PC-9 (cell line): Measurements from ENCODE around the gene NXPH2. TPM values are rescaled to one million over a fixed set of nuclear protein-coding genes. Genes with fewer than 3 reads are reported as not detected.
A peak's percentile ranks its signal among the peaks of the same experiment; 100 is the strongest.

Source experiments
- BruUV-seq: library from RNA; stranded (reverse); fragments of 400-500 nt; replicated peaks from 2 replicates; lab custom pipeline; 2021; lab: Mats Ljungman, UMichigan
- CTCF ChIA-PET: fragments of 300-600 bp; sonication (Branson Sonifier 250); formaldehyde crosslinking; loops from one replicate; lab custom pipeline; 2022; ENCODE audit warnings: antibody characterized with exemption; lab: Charles Lee
- POLR2A ChIA-PET: fragments of 300-600 bp; sonication (Branson Sonifier 250); formaldehyde crosslinking; loops from one replicate; lab custom pipeline; 2022; ENCODE audit warnings: antibody characterized with exemption; ENCODE audit not compliant: unreplicated experiment; lab: Charles Lee
- DNase-seq, 2 experiments: peaks; one replicate each; pipeline versions ENCODE4 v3.0.0 to v3.0.0-alpha.2; 2015 to 2022; ENCODE audit warnings: mixed read lengths in 1 of 2
- H2AFZ ChIP-seq: fragments of 200-600 bp; sonication (generic); 2 replicates; pipeline ENCODE4 v1.8.1; 2017; ENCODE audit warnings: antibody characterized with exemption
- H3F3A ChIP-seq: fragments of 200-600 bp; sonication (generic); 2 replicates; pipeline ENCODE4 v1.8.1; 2017; ENCODE audit warnings: antibody characterized with exemption, mild to moderate bottlenecking, low read depth; ENCODE audit not compliant: insufficient read depth
- H3K27ac ChIP-seq: fragments of 200-600 bp; sonication (generic); 2 replicates; pipeline ENCODE4 v1.6.1; 2016; ENCODE audit warnings: mixed run types
- H3K27me3 ChIP-seq: fragments of 200-600 bp; sonication (generic); 2 replicates; pipeline ENCODE4 v1.6.1; 2016; ENCODE audit warnings: low read depth, mixed run types; ENCODE audit not compliant: insufficient read depth
- H3K36me3 ChIP-seq: fragments of 200-600 bp; sonication (generic); 2 replicates; pipeline ENCODE4 v1.6.1; 2016; ENCODE audit warnings: low read depth, mixed run types
- H3K4me1 ChIP-seq: fragments of 200-600 bp; sonication (generic); replicated peaks from 2 replicates; pipeline ENCODE4 v1.6.1; 2016; ENCODE audit warnings: mixed run types; ENCODE audit not compliant: insufficient read depth
- H3K4me2 ChIP-seq: fragments of 200-600 bp; sonication (generic); 2 replicates; pipeline ENCODE4 v1.6.1; 2017; ENCODE audit warnings: mixed run types
- H3K4me3 ChIP-seq: fragments of 200-600 bp; sonication (generic); 2 replicates; pipeline ENCODE4 v1.6.1; 2016; ENCODE audit warnings: mixed run types
- H3K79me2 ChIP-seq: fragments of 200-600 bp; sonication (generic); 2 replicates; pipeline ENCODE4 v1.6.1; 2017; ENCODE audit warnings: low read depth, mixed run types
- H3K9me2 ChIP-seq: fragments of 200-600 bp; sonication (generic); 2 replicates; pipeline ENCODE4 v1.8.1; 2017; ENCODE audit warnings: mild to moderate bottlenecking; ENCODE audit not compliant: insufficient read depth
- H3K9me3 ChIP-seq: fragments of 200-600 bp; sonication (generic); 2 replicates; pipeline ENCODE4 v1.8.1; 2016; ENCODE audit warnings: low read depth; ENCODE audit not compliant: insufficient read depth
- H4K20me1 ChIP-seq: fragments of 200-600 bp; sonication (generic); 2 replicates; pipeline ENCODE4 v1.8.1; 2017; ENCODE audit not compliant: insufficient read depth
- EZH2 ChIP-seq: fragments of 200-600 bp; sonication (generic); IDR thresholded peaks from 2 replicates; pipeline ENCODE4 v1.8.0; 2017; ENCODE audit warnings: antibody characterized with exemption, low read depth
- intact Hi-C: fragments of 100-400 bp; cut with micrococcal nuclease; formaldehyde crosslinking; loops from one replicate; pipeline ENCODE4 v1.10.0; 2022; ENCODE audit not compliant: unreplicated experiment
- total RNA-seq: library from RNA; stranded (reverse); gene quantifications from 2 replicates; pipeline ENCODE4 v1.2.3, GENCODE V29; 2021
- TF ChIP-seq, protein P1 (sequence below): fragments of 200-600 bp; sonication (generic); conservative IDR thresholded peaks from 2 replicates; pipeline ENCODE4 v1.6.1; 2017; ENCODE audit warnings: mixed run types, antibody characterized with exemption, mild to moderate bottlenecking, moderate library complexity

The NXPH2 gene
- total RNA-seq, 1 experiment from 2014 or later = not detected

DNA sequence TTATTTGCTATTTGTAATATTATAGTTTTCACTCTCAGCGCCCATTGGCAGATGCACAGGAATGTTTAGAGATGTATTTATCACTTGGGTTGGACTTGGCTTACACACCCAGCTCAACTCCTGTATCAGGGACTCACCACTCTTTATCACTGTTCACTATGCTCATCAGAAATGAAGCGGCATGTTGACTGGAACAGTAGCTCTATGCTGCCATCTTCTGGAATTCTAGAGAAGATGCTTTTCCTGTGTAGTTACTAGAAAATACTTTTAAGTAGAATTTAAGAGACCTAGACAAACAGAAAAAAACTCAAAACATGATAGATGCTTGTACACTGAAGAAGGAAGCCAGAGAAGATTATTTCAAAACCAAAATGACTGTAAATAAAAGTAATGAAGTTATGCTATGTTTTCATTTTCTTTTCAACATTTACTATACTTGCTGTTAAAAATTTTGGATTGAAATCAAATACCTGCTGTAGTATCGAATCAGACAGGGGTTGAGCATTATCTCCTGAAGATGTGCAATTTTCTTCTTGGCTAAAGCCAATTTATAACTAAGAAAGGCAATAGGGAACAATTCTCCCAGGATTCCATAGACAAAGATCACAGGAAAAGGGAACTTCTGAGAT, 47.4 kb upstream of the NXPH2 start:
- Histone ChIP-seq H3K4me3 (no peak overlapping the region), H3K4me2 (no peak overlapping the region), H3K27me3 (no peaks in the 10 kb centered on the region), H3K79me2 (no peaks in the 10 kb centered on the region), H3K9me2 (no peaks in the 10 kb centered on the region), H3F3A (peaks cover 4% of the 10 kb centered on the region; the same call in 1 of the 2 replicates), H4K20me1 (no peaks in the 10 kb centered on the region), H3K27ac (no peak overlapping the region), H3K4me1 (peaks cover 17% of the 10 kb centered on the region; the same call in 1 of the 2 replicates), H2AFZ (no peak overlapping the region), H3K36me3 (no peaks in the 10 kb centered on the region), H3K9me3 (no peaks in the 10 kb centered on the region; the same call in 1 of the 2 replicates)
- ChIA-PET POLR2A (no interaction called here), CTCF (interaction anchor here (0.7 to 1.8 kb wide), 7 partner anchors 41 to 962 kb away, joined by 3 to 7 read pairs (median 3); no protein-coding TSS in a partner anchor)
- no TSS peak for BruUV-seq
- intact Hi-C loops = loop anchor here (1.0 to 2.0 kb wide), 3 partner anchors 453 to 961 kb away; no protein-coding TSS in a partner anchor
- no peak for TF ChIP-seq EZH2
- TF ChIP-seq, protein P1, sequence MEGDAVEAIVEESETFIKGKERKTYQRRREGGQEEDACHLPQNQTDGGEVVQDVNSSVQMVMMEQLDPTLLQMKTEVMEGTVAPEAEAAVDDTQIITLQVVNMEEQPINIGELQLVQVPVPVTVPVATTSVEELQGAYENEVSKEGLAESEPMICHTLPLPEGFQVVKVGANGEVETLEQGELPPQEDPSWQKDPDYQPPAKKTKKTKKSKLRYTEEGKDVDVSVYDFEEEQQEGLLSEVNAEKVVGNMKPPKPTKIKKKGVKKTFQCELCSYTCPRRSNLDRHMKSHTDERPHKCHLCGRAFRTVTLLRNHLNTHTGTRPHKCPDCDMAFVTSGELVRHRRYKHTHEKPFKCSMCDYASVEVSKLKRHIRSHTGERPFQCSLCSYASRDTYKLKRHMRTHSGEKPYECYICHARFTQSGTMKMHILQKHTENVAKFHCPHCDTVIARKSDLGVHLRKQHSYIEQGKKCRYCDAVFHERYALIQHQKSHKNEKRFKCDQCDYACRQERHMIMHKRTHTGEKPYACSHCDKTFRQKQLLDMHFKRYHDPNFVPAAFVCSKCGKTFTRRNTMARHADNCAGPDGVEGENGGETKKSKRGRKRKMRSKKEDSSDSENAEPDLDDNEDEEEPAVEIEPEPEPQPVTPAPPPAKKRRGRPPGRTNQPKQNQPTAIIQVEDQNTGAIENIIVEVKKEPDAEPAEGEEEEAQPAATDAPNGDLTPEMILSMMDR = peak; percentile 78
- peak; percentile 15 to 56 for DNase-seq

DNA sequence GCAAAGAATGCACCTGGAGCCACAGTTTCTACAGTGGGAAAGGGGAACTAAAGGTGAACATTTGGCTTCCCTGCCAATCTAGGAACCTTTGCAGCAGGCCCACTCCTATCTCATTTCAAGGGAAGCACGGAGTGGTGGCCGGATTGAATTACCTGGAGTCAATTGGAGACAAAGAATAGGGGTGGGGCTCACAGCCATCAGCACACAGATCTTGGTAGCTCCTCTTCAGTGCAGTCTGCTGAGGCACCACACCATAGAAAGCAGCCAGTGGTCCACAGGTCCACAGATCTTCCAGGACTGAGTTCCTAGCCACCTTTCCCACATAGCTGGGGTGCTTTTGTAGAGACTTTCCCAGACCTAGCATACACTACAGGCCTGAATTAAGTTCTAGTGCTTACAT, 43.5 kb upstream of the NXPH2 start:
- Histone ChIP-seq H3K4me3 (no peak overlapping the region), H3K27me3 (no peaks in the 10 kb centered on the region), H4K20me1 (no peaks in the 10 kb centered on the region), H3K9me2 (no peaks in the 10 kb centered on the region), H3K79me2 (no peaks in the 10 kb centered on the region), H3K4me1 (no peaks in the 10 kb centered on the region), H3F3A (no peaks in the 10 kb centered on the region), H3K9me3 (no peaks in the 10 kb centered on the region), H3K4me2 (no peak overlapping the region), H3K36me3 (no peaks in the 10 kb centered on the region), H2AFZ (no peak overlapping the region), H3K27ac (no peak overlapping the region)
- ChIA-PET POLR2A (no interaction called here), CTCF (no interaction called here)
- intact Hi-C loops = no loop called here
- no TSS peak for BruUV-seq
- TF ChIP-seq, protein P1 = no peak
- no peak for TF ChIP-seq EZH2
- DNase-seq = no peak

DNA sequence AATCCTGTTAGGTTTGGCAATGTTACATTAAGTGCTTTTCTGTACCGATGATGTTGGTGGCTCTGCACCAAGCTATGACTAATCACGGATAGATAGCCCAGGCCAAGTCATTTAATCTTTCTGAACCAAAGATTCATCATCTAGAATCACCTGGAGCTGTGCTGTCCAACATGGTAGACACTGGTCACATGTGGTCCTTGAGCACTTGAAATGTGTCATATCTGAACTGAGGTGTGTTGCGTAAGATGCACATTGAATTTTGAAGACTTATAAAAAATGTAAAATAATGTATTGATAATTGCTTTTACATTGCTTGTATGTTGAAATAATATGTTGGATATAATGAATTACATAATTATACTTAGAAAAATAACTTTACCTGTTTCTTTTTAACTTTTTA, 39.8 kb upstream of the NXPH2 start:
- CTCF ChIA-PET = no interaction called here

More for the DNA sequence above, 39.8 kb upstream of the NXPH2 start:
- no peak for DNase-seq
- H4K20me1 ChIP-seq = no peaks in the 10 kb centered on the region
- no peaks in the 10 kb centered on the region for H3K9me3 ChIP-seq
- no peak overlapping the region for H3K4me3 ChIP-seq
- no peaks in the 10 kb centered on the region for H3K4me1 ChIP-seq
- H3K4me2 ChIP-seq = no peak overlapping the region
- no peaks in the 10 kb centered on the region for H3F3A ChIP-seq
- no peaks in the 10 kb centered on the region for H3K9me2 ChIP-seq
- TF ChIP-seq EZH2 = no peak
- TF ChIP-seq, protein P1 = no peak
- intact Hi-C loops = no loop called here
- no TSS peak for BruUV-seq
- H3K27ac ChIP-seq = no peak overlapping the region
- no peak overlapping the region for H2AFZ ChIP-seq
- H3K27me3 ChIP-seq = no peaks in the 10 kb centered on the region
- POLR2A ChIA-PET = no interaction called here
- no peaks in the 10 kb centered on the region for H3K36me3 ChIP-seq
- no peaks in the 10 kb centered on the region for H3K79me2 ChIP-seq
